ENCODE measurements around the gene CPT1B.

GRCh38 chr22:50519151-50519550 is 59.1 kb downstream of the CPT1B start:
- TF ChIP-seq EZH2 (IDR thresholded peaks at IDR 0.05; ENCODE audit: borderline replicate concordance, low read depth, low read length, poor library complexity, severe bottlenecking) (no peak), CTCF (conservative IDR thresholded peaks at IDR 0.05; ENCODE audit: low read depth, low read length) (no peak)
